ENCODE data around the gene MED19. TPM values are rescaled to one million over a fixed set of nuclear protein-coding genes. Genes with fewer than 3 reads are reported as not detected.

MED19 gene
- total RNA-seq, 2 donors from 2014 or later: 16.6 to 18.1 TPM

GRCh38 chr11:57657194-57658022, 54.6 kb downstream of the MED19 start, which contains the start of gene CLP1:
Gene CLP1, plus strand, starts transcription at chr11:57657762. Its CDS starts 1,715 bp downstream, at chr11:57659477.
- H3K27ac Mint-ChIP-seq: peak within 1 kb of the TSS; percentile 95
- peak; percentile 95 to 97 (median 97) for DNase-seq
- no peaks in the 10 kb centered on the region for H3K27me3 Mint-ChIP-seq
- H3K9me3 ChIP-seq (ENCODE audit: control insufficient read depth, low read length, poor library complexity, severe bottlenecking): no peaks in the 10 kb centered on the region
- ATAC-seq: peak; percentile 98
- peaks cover 2% of the 10 kb centered on the region for H3K36me3 Mint-ChIP-seq (ENCODE audit: low read depth)
- H3K4me3 Mint-ChIP-seq: peak within 1 kb of the TSS; percentile 98
- peaks cover 20% of the 10 kb centered on the region for H3K4me1 Mint-ChIP-seq

- peaks cover 18% of the 10 kb centered on the region for H3K4me1 Mint-ChIP-seq
- H3K27ac Mint-ChIP-seq: peak overlapping the region; percentile 95
- ATAC-seq (no peak), DNase-seq (no peak)
- no peaks in the 10 kb centered on the region for H3K9me3 ChIP-seq (ENCODE audit: control insufficient read depth, low read length, poor library complexity, severe bottlenecking)
- peaks cover 2% of the 10 kb centered on the region for H3K36me3 Mint-ChIP-seq (ENCODE audit: low read depth)
- H3K27me3 Mint-ChIP-seq: no peaks in the 10 kb centered on the region
- H3K4me3 Mint-ChIP-seq: no peak overlapping the region
These were observed 55.2 kb downstream of the MED19 start for GRCh38 chr11:57656885-57657193.

Other genes starting within 250 kb of the MED19 start
- 1 to 10 TPM; 7.8 to 8.0 TPM for gene SLC43A1, start 196.5 kb downstream of the MED19 start, total RNA-seq
- 10 to 100 TPM; 17.0 to 19.1 TPM for gene TIMM10, start 181.5 kb downstream of the MED19 start, total RNA-seq
- not detected for gene SMTNL1, start 174.6 kb downstream of the MED19 start, total RNA-seq
- 10 to 100 TPM; 58.9 to 64.1 TPM for gene UBE2L6, start 144.5 kb downstream of the MED19 start, total RNA-seq
- gene SERPING1, start 114.5 kb downstream of the MED19 start, total RNA-seq: under 1 TPM in 1 of 2 donors, not detected in 1; 0.57 TPM
- 1 to 10 TPM; 1.2 to 1.8 TPM for gene YPEL4, start 62.3 kb downstream of the MED19 start, total RNA-seq
- 10 to 100 TPM; 11.7 to 22.7 TPM for gene CLP1, start 54.5 kb downstream of the MED19 start, total RNA-seq
- 10 to 100 TPM; 51.9 to 55.6 TPM for gene ZDHHC5, start 44.1 kb downstream of the MED19 start, total RNA-seq
- 10 to 100 TPM; 38.3 to 44.0 TPM for gene TMX2, start 378 bp upstream of the MED19 start, total RNA-seq
- gene SELENOH, start 29.3 kb upstream of the MED19 start, total RNA-seq: 10 to 100 TPM; 70.0 to 72.6 TPM
- gene BTBD18, start 39.6 kb upstream of the MED19 start, total RNA-seq: not detected
- 10 to 100 TPM in 1 of 2 donors, 1 to 10 TPM in 1; 9.9 to 14.1 TPM for gene CTNND1, start 49.6 kb upstream of the MED19 start, total RNA-seq

All from T-helper 17 cell (primary cell).